H7 (cell line): Measurements from ENCODE around the gene CD300A. TPM values are rescaled to one million over a fixed set of nuclear protein-coding genes. Genes with fewer than 3 reads are reported as not detected.

Source experiments
- DNase-seq: peaks from one replicate; pipeline ENCODE4 v3.0.0; 2012
- H3K27me3 ChIP-seq: 2 replicates; pipeline ENCODE4 v1.6.0; 2011; ENCODE audit warnings: mild to moderate bottlenecking, low read length; ENCODE audit not compliant: control insufficient read depth, insufficient read depth
- H3K36me3 ChIP-seq: replicated peaks from 2 replicates; pipeline ENCODE4 v1.5.1; 2011; ENCODE audit warnings: low read length; ENCODE audit not compliant: control insufficient read depth, insufficient read depth
- H3K4me3 ChIP-seq: 2 replicates; pipeline ENCODE4 v1.5.1; 2011; ENCODE audit warnings: low read depth, mild to moderate bottlenecking, control low read depth, low read length, moderate library complexity; ENCODE audit not compliant: insufficient read depth
- total RNA-seq: library from RNA; depleted of rRNA; stranded (reverse); fragments of >200 nt; shearing (Covaris generic); gene quantifications from 2 replicates; pipeline ENCODE4 v1.2.3, GENCODE V29; 2014

The CD300A gene
- total RNA-seq, 1 experiment from 2014 or later, result 0.07 TPM

- Histone ChIP-seq H3K27me3 (peaks cover 22% of the 10 kb centered on the region), H3K36me3 (no peaks in the 10 kb centered on the region), H3K4me3 (no peak overlapping the region)
- peak; percentile 72 for DNase-seq
Observed at GRCh38 chr17:74455025-74455545, 11.3 kb upstream of the CD300A start.

GRCh38 chr17:74455821-74456220 lies 10.6 kb upstream of the CD300A start:
- no peak overlapping the region for H3K4me3 ChIP-seq
- peaks cover 22% of the 10 kb centered on the region for H3K27me3 ChIP-seq
- no peaks in the 10 kb centered on the region for H3K36me3 ChIP-seq
- peak; percentile 50 for DNase-seq

GRCh38 chr17:74457146-74457819 lies 9.2 kb upstream of the CD300A start:
- DNase-seq, result peak; percentile 88
- H3K4me3 ChIP-seq, result no peak overlapping the region
- no peaks in the 10 kb centered on the region for H3K36me3 ChIP-seq
- peaks cover 21% of the 10 kb centered on the region for H3K27me3 ChIP-seq

- Histone ChIP-seq H3K27me3 (peaks cover 15% of the 10 kb centered on the region), H3K4me3 (no peak overlapping the region), H3K36me3 (no peaks in the 10 kb centered on the region)
- no peak for DNase-seq
Observed at GRCh38 chr17:74457820-74458166, 8.6 kb upstream of the CD300A start.

GRCh38 chr17:74458835-74459234 lies 7.6 kb upstream of the CD300A start:
- no peak overlapping the region for H3K4me3 ChIP-seq
- H3K36me3 ChIP-seq, result no peaks in the 10 kb centered on the region
- no peak for DNase-seq
- H3K27me3 ChIP-seq, result peaks cover 6% of the 10 kb centered on the region

GRCh38 chr17:74459622-74460021 lies 6.8 kb upstream of the CD300A start:
- Histone ChIP-seq H3K27me3 (peaks cover 6% of the 10 kb centered on the region), H3K4me3 (no peak overlapping the region)
- no peak for DNase-seq

GRCh38 chr17:74460241-74460640 lies 6.2 kb upstream of the CD300A start:
- H3K4me3 ChIP-seq, result no peak overlapping the region
- DNase-seq, result no peak
- H3K36me3 ChIP-seq, result no peaks in the 10 kb centered on the region
- H3K27me3 ChIP-seq, result peaks cover 6% of the 10 kb centered on the region

More at GRCh38 chr17:74459622-74460021, 6.8 kb upstream of the CD300A start:
- no peaks in the 10 kb centered on the region for H3K36me3 ChIP-seq

- no peak overlapping the region for H3K4me3 ChIP-seq
- H3K27me3 ChIP-seq, result peaks cover 8% of the 10 kb centered on the region
- no peaks in the 10 kb centered on the region for H3K36me3 ChIP-seq
- no peak for DNase-seq
Observed at GRCh38 chr17:74460996-74461395, 5.4 kb upstream of the CD300A start.

GRCh38 chr17:74461611-74462010 lies 4.8 kb upstream of the CD300A start:
- no peak overlapping the region for H3K4me3 ChIP-seq
- H3K27me3 ChIP-seq, result peaks cover 13% of the 10 kb centered on the region
- no peak for DNase-seq
- H3K36me3 ChIP-seq, result no peaks in the 10 kb centered on the region

- H3K27me3 ChIP-seq, result peaks cover 16% of the 10 kb centered on the region; the same call in 1 of the 2 replicates
- no peaks in the 10 kb centered on the region for H3K36me3 ChIP-seq
- no peak for DNase-seq
- H3K4me3 ChIP-seq, result no peak overlapping the region
Observed at GRCh38 chr17:74464730-74465377, 1.6 kb upstream of the CD300A start.

GRCh38 chr17:74465378-74466110 lies 890 bp upstream of the CD300A start:
- DNase-seq, result no peak
- no peaks in the 10 kb centered on the region for H3K36me3 ChIP-seq
- H3K4me3 ChIP-seq, result no peak overlapping the region
- peaks cover 16% of the 10 kb centered on the region; the same call in 1 of the 2 replicates for H3K27me3 ChIP-seq

- peak overlapping the region; percentile 36; the same call in 1 of the 2 replicates for H3K4me3 ChIP-seq
- no peak for DNase-seq
- peaks cover 16% of the 10 kb centered on the region; the same call in 1 of the 2 replicates for H3K27me3 ChIP-seq
- no peaks in the 10 kb centered on the region for H3K36me3 ChIP-seq
Observed at GRCh38 chr17:74466828-74467184, 372 bp downstream of the CD300A start.

GRCh38 chr17:74467221-74467951 lies 952 bp downstream of the CD300A start:
- Histone ChIP-seq H3K36me3 (no peaks in the 10 kb centered on the region), H3K27me3 (peaks cover 16% of the 10 kb centered on the region; the same call in 1 of the 2 replicates), H3K4me3 (peak overlapping the region; percentile 27; the same call in 1 of the 2 replicates)
- peak; percentile 81 for DNase-seq

- Histone ChIP-seq H3K36me3 (no peaks in the 10 kb centered on the region), H3K27me3 (peaks cover 10% of the 10 kb centered on the region; the same call in 1 of the 2 replicates), H3K4me3 (no peak overlapping the region)
- DNase-seq, result no peak
Observed at GRCh38 chr17:74471341-74471740, 4.9 kb downstream of the CD300A start.
